ENCODE results near the gene RAB44. TPM values are rescaled to one million over a fixed set of nuclear protein-coding genes. Genes with fewer than 3 reads are reported as not detected.
A peak's percentile ranks its signal among the peaks of the same experiment; 100 is the strongest.

Gene RAB44
- total RNA-seq, 4 donors from 2014 or later = 0.14 to 1.1 (median 0.46) TPM

DNA sequence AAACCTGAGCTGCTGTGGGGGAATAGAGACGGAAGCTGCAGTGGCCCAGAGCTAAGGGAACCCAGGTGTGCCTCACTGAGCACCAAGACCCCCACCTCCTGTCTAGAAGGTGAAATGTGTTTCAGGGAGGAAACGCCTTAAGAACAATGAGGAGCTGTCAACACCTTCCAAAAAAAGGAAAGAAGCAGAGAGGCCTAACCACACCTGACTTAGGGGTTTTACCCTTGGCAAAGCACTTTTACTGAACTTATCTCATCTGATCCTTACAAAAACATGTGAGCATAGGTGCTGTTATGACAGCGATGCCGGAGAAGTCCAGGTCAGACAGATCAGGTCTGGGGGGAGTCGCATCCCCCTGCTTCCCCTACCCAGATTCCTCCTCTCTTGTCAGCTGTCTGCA, 35.2 kb upstream of the RAB44 start:
- Histone ChIP-seq H3K9me3 (no peaks in the 10 kb centered on the region), H3K4me3 (no peak overlapping the region), H3K27me3 (no peaks in the 10 kb centered on the region), H3K4me1 (peaks cover 0 to 44% (median 12%) of the 10 kb centered on the region in 4 donors), H3K27ac (no peak overlapping the region), H3K36me3 (no peaks in the 10 kb centered on the region)
- intact Hi-C loops (cut with DNase I; ENCODE audit: low total_unique reads) = no loop called here
- 56 to 67% methylated on average over 4 to 5 of the region's 5 CpGs for WGBS, 2 donors (ENCODE audit: low coverage in 1 of 2)
- in situ Hi-C loops (cut with MboI; ENCODE audit: low pct_ligation_motif_present in 1 of 4, low pct_unique_long_range_greater_than_20kb in 1 of 4, low sequenced_read_pairs in 3 of 4) = no loop called here
- DNase-seq = no peak
- no peak for TF ChIP-seq EP300 (IDR thresholded peaks at IDR 0.05; ENCODE audit: low read depth)
- no peak for TF ChIP-seq POLR2AphosphoS5 (IDR thresholded peaks at IDR 0.05)
- no peak for TF ChIP-seq POLR2A (IDR thresholded peaks at IDR 0.05)
- TF ChIP-seq, protein P1, sequence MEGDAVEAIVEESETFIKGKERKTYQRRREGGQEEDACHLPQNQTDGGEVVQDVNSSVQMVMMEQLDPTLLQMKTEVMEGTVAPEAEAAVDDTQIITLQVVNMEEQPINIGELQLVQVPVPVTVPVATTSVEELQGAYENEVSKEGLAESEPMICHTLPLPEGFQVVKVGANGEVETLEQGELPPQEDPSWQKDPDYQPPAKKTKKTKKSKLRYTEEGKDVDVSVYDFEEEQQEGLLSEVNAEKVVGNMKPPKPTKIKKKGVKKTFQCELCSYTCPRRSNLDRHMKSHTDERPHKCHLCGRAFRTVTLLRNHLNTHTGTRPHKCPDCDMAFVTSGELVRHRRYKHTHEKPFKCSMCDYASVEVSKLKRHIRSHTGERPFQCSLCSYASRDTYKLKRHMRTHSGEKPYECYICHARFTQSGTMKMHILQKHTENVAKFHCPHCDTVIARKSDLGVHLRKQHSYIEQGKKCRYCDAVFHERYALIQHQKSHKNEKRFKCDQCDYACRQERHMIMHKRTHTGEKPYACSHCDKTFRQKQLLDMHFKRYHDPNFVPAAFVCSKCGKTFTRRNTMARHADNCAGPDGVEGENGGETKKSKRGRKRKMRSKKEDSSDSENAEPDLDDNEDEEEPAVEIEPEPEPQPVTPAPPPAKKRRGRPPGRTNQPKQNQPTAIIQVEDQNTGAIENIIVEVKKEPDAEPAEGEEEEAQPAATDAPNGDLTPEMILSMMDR (IDR thresholded peaks at IDR 0.05) = no peak

DNA sequence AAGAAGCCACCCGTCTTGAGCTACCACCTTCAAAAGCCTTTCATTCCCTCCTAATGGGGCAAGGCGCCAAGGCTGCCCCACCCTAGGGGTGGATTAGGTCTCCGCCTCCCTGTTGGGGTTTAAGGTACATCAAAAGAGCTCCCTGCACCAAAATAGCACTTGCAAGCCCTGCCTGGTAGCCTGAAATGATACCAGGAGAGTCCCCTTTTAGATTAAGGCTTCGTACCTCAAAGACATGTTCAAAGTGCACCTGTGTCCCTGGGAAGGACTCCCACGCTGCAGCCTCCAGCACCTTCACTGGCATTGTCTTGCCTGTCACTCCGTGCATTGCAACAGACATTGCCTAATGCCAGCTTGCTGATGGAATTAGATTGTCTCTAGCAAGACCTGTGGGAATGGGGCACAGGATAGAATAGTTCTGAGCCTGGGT, 34.8 kb upstream of the RAB44 start:
- intact Hi-C loops (cut with DNase I; ENCODE audit: low total_unique reads) (no loop called here), in situ Hi-C loops (cut with MboI; ENCODE audit: low pct_ligation_motif_present in 1 of 4, low pct_unique_long_range_greater_than_20kb in 1 of 4, low sequenced_read_pairs in 3 of 4) (no loop called here)
- H3K27me3 ChIP-seq = no peaks in the 10 kb centered on the region
- peak; percentile 63 for DNase-seq
- H3K27ac ChIP-seq = no peak overlapping the region
- no peaks in the 10 kb centered on the region for H3K36me3 ChIP-seq
- 61% methylated on average over 6 of the region's 6 CpGs; no CpG with 5 or more reads in 1 of the 2 donors for WGBS, 2 donors (ENCODE audit: low coverage in 1 of 2)
- peaks cover 0 to 41% (median 14%) of the 10 kb centered on the region in 4 donors for H3K4me1 ChIP-seq
- H3K4me3 ChIP-seq = no peak overlapping the region
- TF ChIP-seq POLR2AphosphoS5 (IDR thresholded peaks at IDR 0.05) (no peak), POLR2A (IDR thresholded peaks at IDR 0.05) (no peak), EP300 (IDR thresholded peaks at IDR 0.05; ENCODE audit: low read depth) (no peak)
- TF ChIP-seq, protein P1 (IDR thresholded peaks at IDR 0.05) = no peak
- H3K9me3 ChIP-seq = no peaks in the 10 kb centered on the region

DNA sequence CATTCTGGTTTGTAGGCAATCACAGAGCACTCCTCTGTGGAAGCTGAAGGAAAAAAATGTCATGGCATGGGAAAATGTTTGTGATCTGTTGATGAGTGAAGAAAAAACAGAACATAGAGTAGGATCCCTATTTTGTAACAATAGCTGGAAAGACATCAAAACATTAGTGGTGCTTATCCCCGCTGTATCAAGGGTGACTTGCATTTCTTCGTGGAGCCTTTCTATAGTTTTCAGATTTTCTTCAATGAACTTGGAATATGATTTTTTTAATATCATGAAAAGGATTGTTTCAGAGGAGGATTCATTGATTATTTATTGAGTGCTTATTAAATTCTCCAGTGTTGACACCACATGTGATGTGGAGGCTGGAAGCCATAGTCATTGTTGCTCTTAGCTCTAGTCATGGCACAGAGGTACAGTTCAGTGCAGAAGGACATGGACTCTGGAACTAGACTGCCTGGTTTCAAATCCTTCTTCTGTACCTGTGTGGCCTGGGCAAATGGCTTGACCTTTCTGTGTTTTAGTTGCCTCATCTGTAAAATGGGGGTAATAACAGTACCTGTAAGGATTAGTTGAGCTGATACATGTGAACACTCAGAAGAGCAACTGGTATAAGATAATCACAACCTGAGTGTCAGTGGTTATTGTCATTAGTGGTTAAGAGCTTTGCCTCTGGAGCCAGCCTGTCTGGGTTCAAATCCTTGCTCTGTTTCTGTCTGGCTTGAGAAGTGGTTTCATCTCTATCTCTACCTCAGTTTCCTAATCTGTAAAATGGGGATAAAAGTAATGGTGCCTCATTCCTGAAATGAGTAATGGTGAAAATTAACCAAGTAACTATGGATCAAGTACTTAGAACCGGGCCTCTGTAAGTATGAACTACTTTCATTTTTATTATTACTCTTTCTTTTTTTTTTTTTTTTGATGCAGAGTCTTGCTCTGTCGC, 33.9 kb upstream of the RAB44 start:
- intact Hi-C loops (cut with DNase I; ENCODE audit: low total_unique reads) (no loop called here), in situ Hi-C loops (cut with MboI; ENCODE audit: low pct_ligation_motif_present in 1 of 4, low pct_unique_long_range_greater_than_20kb in 1 of 4, low sequenced_read_pairs in 3 of 4) (no loop called here)
- peaks cover 0 to 37% (median 14%) of the 10 kb centered on the region in 4 donors for H3K4me1 ChIP-seq
- WGBS, 2 donors (ENCODE audit: low coverage in 1 of 2) = 64 to 78% methylated on average over 4 of the region's 4 CpGs
- H3K4me3 ChIP-seq = no peak overlapping the region
- H3K27ac ChIP-seq = no peak overlapping the region
- no peak for DNase-seq
- no peaks in the 10 kb centered on the region for H3K36me3 ChIP-seq
- no peak for TF ChIP-seq POLR2AphosphoS5 (IDR thresholded peaks at IDR 0.05)
- no peak for TF ChIP-seq EP300 (IDR thresholded peaks at IDR 0.05; ENCODE audit: low read depth)
- no peak for TF ChIP-seq POLR2A (IDR thresholded peaks at IDR 0.05)
- TF ChIP-seq, protein P1 (IDR thresholded peaks at IDR 0.05) = no peak
- H3K9me3 ChIP-seq = no peaks in the 10 kb centered on the region
- H3K27me3 ChIP-seq = no peaks in the 10 kb centered on the region

DNA sequence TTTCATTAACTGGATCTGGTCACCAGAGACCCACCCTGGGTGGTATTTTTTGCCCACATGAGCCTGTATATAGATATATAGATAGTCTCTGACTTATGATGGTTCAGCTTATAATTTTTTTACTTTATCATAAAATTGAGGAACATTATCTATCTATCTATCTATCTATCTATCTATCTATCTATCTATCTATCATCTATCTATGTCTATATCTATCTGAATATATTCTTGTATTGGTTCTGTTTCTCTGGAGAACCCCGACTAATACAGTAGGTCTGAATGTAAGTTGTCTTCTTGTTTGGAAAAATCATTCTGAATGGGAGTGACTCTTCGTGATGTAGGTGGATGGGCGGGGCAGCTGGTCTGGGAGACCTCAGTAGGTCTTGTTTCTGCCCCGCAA, 32.4 kb upstream of the RAB44 start:
- no peaks in the 10 kb centered on the region for H3K27me3 ChIP-seq
- H3K4me3 ChIP-seq = no peak overlapping the region
- intact Hi-C loops (cut with DNase I; ENCODE audit: low total_unique reads) (no loop called here), in situ Hi-C loops (cut with MboI; ENCODE audit: low pct_ligation_motif_present in 1 of 4, low pct_unique_long_range_greater_than_20kb in 1 of 4, low sequenced_read_pairs in 3 of 4) (no loop called here)
- TF ChIP-seq POLR2AphosphoS5 (IDR thresholded peaks at IDR 0.05) (no peak), EP300 (IDR thresholded peaks at IDR 0.05; ENCODE audit: low read depth) (no peak), POLR2A (IDR thresholded peaks at IDR 0.05) (no peak)
- TF ChIP-seq, protein P1 (IDR thresholded peaks at IDR 0.05) = no peak
- 90 to 100% methylated on average over 1 to 4 of the region's 4 CpGs for WGBS, 2 donors (ENCODE audit: low coverage in 1 of 2)
- peaks cover 0 to 37% (median 14%) of the 10 kb centered on the region in 4 donors for H3K4me1 ChIP-seq
- no peaks in the 10 kb centered on the region for H3K36me3 ChIP-seq
- no peaks in the 10 kb centered on the region for H3K9me3 ChIP-seq
- DNase-seq = no peak
- no peak overlapping the region for H3K27ac ChIP-seq
